Prostate gland (tissue), 2 donors: ENCODE measurements around the gene LRIG2. TPM values are rescaled to one million over a fixed set of nuclear protein-coding genes. Genes with fewer than 3 reads are reported as not detected.
A peak's percentile ranks its signal among the peaks of the same experiment; 100 is the strongest.

Source experiments
- DNase-seq: peaks from one replicate; pipeline ENCODE4 v3.0.0-alpha.2; 2019; ENCODE audit warnings: low spot score
- H3K27ac ChIP-seq, 2 donors: fragments of 200-600 bp; sonication (generic); 2 replicates each; pipeline ENCODE4 v1.5.1; 2017 to 2019
- H3K27me3 ChIP-seq: fragments of 200-600 bp; sonication (generic); replicated peaks from 2 replicates; pipeline ENCODE4 v1.5.1; 2019; ENCODE audit not compliant: insufficient read depth
- H3K36me3 ChIP-seq, 2 donors: fragments of 200-600 bp; sonication (generic); 1 replicate in 1 of 2; 2 replicates in 1 of 2; pipeline versions ENCODE4 v1.5.1 to v1.8.1; 2017 to 2019
- H3K4me1 ChIP-seq: fragments of 200-600 bp; sonication (generic); replicated peaks from 2 replicates; pipeline ENCODE4 v1.5.1; 2019
- H3K4me3 ChIP-seq, 2 donors: fragments of 200-600 bp; sonication (generic); 2 replicates each; pipeline ENCODE4 v1.5.1; 2017 to 2019
- H3K9me3 ChIP-seq: fragments of 200-600 bp; sonication (generic); 2 replicates; pipeline ENCODE4 v1.5.1; 2017
- POLR2A ChIP-seq: fragments of 450-650 bp; IDR thresholded peaks from one replicate; pipeline ENCODE4 v1.6.1; 2016; ENCODE audit warnings: antibody characterized with exemption, mild to moderate bottlenecking
- POLR2AphosphoS5 ChIP-seq: sonication (generic); formaldehyde crosslinking; IDR thresholded peaks from one replicate; pipeline ENCODE4 v1.6.1; 2017; ENCODE audit warnings: antibody characterized with exemption
- WGBS: methylation state at CpG from one replicate; pipeline ENCODE4 v1.1.5; 2018; 5-methylcytosine and 5-hydroxymethylcytosine counted together
- intact Hi-C: fragments of 100-400 bp; cut with DNase I; formaldehyde crosslinking; loops from one replicate; pipeline ENCODE4 v1.14.2; 2022
- total RNA-seq, 2 donors: library from RNA; depleted of rRNA; stranded (reverse); fragments of >200 nt; gene quantifications; one replicate each; pipeline ENCODE4 v1.1.0, GENCODE V29; 2016
- TF ChIP-seq, protein P1 (sequence below), 4 experiments: fragments of 200-600 bp in 2 of 4; fragments of 450-650 bp in 2 of 4; sonication (generic) in 2 of 4; IDR thresholded peaks; 1 replicate in 3 of 4; 2 replicates in 1 of 4; pipeline ENCODE4 v1.5.1; 2016 to 2019; ENCODE audit warnings: antibody characterized with exemption in 4 of 4, mild to moderate bottlenecking in 2 of 4, moderate library complexity in 2 of 4

LRIG2 gene
- total RNA-seq, 2 donors from 2014 or later, result 20.8 to 26.6 TPM

DNA sequence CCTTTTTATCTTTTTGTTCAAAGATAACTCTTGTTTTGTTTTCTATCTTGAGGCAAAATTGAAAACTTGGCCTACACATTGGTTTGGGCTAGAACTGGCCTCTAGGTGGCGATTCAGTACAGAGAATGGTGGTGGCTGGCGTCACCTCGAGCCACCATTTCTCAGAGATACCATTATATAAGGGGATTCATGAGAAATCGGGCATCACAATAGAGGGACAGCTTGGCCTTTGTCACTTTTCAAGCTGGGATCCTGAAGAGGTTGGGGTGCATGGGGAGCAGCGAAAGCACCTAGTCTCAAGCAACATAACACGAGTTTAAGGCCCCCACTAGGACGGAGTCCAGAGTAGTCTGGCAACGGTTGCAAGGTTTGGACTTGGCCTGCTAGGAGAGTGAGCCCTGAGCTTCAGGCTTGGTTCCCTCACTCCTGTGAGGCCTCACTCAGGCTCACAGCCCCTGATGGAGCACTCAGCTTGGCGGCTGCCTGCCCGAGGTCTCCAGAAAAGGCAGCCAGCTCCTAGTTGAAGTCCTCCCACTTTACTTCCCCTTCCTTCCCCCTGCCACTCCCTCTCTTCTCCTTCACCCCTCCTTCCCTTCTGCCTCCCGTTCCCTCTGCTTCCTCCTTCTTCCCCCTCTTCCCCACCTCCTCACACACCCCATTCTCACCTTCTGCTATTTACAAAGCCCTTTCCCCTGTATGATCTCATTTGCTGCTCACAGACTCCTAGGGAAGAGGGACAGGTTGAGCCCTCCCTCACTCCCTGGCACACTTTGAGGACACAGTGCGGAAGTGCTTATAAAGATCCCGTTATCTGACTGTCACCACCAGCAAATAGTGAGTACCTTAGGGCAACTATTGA is 67.8 kb downstream of the LRIG2 start:
- no peak overlapping the region for H3K27ac ChIP-seq
- H3K4me3 ChIP-seq, result no peak overlapping the region
- no peaks in the 10 kb centered on the region for H3K27me3 ChIP-seq
- peak; percentile 60 for DNase-seq
- intact Hi-C loops, result loop anchor here (2.0 to 10.0 kb wide), 3 partner anchors 104 to 764 kb away; partner anchors contain the start of genes AP4B1 and DCLRE1B
- H3K4me1 ChIP-seq, result no peaks in the 10 kb centered on the region
- 36% methylated on average over 13 of the region's 13 CpGs for WGBS
- no peaks in the 10 kb centered on the region for H3K9me3 ChIP-seq
- TF ChIP-seq, protein P1, sequence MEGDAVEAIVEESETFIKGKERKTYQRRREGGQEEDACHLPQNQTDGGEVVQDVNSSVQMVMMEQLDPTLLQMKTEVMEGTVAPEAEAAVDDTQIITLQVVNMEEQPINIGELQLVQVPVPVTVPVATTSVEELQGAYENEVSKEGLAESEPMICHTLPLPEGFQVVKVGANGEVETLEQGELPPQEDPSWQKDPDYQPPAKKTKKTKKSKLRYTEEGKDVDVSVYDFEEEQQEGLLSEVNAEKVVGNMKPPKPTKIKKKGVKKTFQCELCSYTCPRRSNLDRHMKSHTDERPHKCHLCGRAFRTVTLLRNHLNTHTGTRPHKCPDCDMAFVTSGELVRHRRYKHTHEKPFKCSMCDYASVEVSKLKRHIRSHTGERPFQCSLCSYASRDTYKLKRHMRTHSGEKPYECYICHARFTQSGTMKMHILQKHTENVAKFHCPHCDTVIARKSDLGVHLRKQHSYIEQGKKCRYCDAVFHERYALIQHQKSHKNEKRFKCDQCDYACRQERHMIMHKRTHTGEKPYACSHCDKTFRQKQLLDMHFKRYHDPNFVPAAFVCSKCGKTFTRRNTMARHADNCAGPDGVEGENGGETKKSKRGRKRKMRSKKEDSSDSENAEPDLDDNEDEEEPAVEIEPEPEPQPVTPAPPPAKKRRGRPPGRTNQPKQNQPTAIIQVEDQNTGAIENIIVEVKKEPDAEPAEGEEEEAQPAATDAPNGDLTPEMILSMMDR (IDR thresholded peaks at IDR 0.05), result peak; percentile 46 to 89 (median 82)
- peak; percentile 64 for TF ChIP-seq POLR2AphosphoS5
- no peak for TF ChIP-seq POLR2A
- no peaks in the 10 kb centered on the region for H3K36me3 ChIP-seq

DNA sequence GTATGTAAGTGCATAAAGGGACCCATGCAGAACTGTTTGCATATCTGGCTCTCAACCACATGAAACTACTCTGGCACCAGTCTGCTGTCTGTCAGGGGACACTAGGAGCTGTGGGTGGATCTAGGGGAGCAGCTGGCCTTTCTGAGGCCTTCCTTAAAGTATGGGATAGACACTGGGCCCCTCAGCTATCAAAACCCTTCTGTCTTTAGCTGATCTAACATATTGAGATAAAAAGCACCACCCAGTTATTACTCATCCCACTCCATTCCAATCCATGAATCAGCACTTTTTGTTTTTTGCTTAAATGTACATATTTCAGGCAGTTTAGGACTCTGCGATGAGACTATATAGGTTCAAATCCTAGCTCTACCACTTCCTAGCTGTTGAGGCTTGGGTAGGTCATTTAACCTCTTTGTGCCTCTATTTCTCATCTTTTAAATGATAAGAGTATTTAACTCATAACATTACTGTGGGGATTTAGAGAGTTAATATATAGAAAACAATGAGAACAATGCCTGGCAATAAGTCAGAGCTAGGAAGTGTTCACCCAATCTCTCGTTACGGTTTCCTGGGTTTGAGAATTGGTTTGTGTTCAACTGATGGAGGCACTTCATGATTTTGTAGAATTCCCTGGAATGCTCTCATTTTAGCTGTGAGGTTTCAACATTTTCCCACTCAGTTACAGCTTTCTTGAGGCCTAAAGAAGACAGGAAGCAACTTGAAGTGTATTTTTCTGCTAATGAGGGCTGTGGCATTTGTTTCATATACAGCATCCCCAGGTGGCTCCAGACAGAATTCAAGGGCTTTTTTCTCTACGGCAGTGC is 68.9 kb downstream of the LRIG2 start:
- no peak overlapping the region for H3K27ac ChIP-seq
- H3K36me3 ChIP-seq, result no peaks in the 10 kb centered on the region
- TF ChIP-seq, protein P1 (IDR thresholded peaks at IDR 0.05), result no peak
- TF ChIP-seq POLR2A (no peak), POLR2AphosphoS5 (no peak)
- intact Hi-C loops, result loop anchor here (2.0 to 10.0 kb wide), 3 partner anchors 103 to 763 kb away; partner anchors contain the start of genes AP4B1 and DCLRE1B
- no peaks in the 10 kb centered on the region for H3K4me1 ChIP-seq
- H3K4me3 ChIP-seq, result no peak overlapping the region
- H3K9me3 ChIP-seq, result no peaks in the 10 kb centered on the region
- WGBS, result 71% methylated on average over 4 of the region's 4 CpGs
- no peak for DNase-seq
- H3K27me3 ChIP-seq, result no peaks in the 10 kb centered on the region

DNA sequence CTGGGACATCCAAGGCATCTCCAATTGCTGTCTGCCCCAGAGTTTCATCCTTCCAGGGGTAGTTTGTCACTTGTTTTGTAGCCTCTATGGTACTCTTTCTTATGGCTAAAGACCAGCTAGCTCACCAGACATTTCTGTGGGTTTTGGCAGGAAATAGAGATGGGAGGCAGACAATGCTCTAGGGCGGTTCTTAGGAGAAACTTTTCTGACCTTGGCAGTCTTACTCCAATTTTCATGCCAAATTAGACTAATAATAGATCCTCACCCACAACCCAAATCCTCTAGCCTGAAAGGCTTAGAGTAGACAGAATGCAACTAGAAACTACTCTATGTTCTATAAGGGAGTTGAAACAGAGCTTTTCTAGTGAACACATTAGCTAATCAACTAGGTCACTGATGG is 69.8 kb downstream of the LRIG2 start:
- no peaks in the 10 kb centered on the region for H3K9me3 ChIP-seq
- H3K36me3 ChIP-seq, result no peaks in the 10 kb centered on the region
- H3K4me1 ChIP-seq, result no peaks in the 10 kb centered on the region
- no peaks in the 10 kb centered on the region for H3K27me3 ChIP-seq
- H3K27ac ChIP-seq, result no peak overlapping the region
- DNase-seq, result no peak
- H3K4me3 ChIP-seq, result no peak overlapping the region
- TF ChIP-seq POLR2AphosphoS5 (no peak), POLR2A (no peak)
- TF ChIP-seq, protein P1 (IDR thresholded peaks at IDR 0.05), result no peak
- 33% methylated on average over 1 of the region's 1 CpG for WGBS
- intact Hi-C loops, result loop anchor here (10.0 kb wide), 2 partner anchors 102 to 762 kb away; partner anchors contain the start of genes AP4B1 and DCLRE1B

DNA sequence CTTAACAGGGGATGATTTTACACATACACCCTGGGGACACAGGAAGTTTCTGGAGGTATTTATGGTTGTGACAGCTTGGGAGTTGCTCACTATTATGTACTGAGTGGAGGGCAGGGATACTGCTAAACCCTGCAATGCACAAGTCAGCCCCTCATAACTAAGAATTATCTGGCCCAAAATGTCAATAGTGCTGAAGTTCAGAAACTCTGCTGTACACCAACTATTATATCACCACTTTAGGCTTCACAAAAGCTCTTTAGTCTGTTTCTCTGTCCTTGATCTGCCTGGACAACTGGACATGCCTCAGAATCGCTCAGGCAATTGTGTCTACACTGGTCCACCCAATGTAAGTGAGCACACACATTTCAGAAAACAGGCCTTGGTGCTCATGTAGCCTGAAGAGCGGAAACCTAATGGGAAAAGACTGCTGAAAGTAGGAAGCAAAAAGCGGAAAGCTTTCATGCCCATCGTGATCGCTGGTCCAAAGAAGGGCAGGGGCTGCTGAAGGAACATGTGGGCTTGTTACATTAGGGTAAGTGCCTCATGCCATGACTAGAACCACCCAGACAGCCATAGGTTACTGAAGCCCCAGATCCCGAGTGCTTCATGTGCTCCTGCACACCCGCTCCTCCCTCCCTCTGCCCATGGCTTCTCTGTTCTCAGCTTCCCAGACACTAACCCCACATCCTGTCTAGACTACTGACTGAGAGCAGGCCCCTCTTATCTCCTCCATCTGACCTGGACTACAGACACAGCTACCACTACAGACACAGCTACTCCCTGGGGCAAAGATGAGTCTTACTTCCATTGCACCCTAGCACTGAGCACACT is 73.5 kb downstream of the LRIG2 start:
- no peaks in the 10 kb centered on the region for H3K27me3 ChIP-seq
- H3K36me3 ChIP-seq, result no peaks in the 10 kb centered on the region
- H3K4me1 ChIP-seq, result no peaks in the 10 kb centered on the region
- intact Hi-C loops, result loop anchor here (10.0 kb wide), 2 partner anchors 98 to 758 kb away; partner anchors contain the start of genes AP4B1 and DCLRE1B
- H3K9me3 ChIP-seq, result no peaks in the 10 kb centered on the region
- H3K27ac ChIP-seq, result no peak overlapping the region
- TF ChIP-seq, protein P1 (IDR thresholded peaks at IDR 0.05), result no peak
- TF ChIP-seq POLR2A, result no peak
- no peak for TF ChIP-seq POLR2AphosphoS5
- no peak for DNase-seq
- 96% methylated on average over 7 of the region's 7 CpGs for WGBS
- H3K4me3 ChIP-seq, result no peak overlapping the region
